Neural cell (in vitro differentiated cells): ENCODE results near the gene BPGM.

Source experiments
- EP300 ChIP-seq: fragments of 450-650 bp; conservative IDR thresholded peaks from 2 replicates; pipeline ENCODE4 v1.6.1; 2014; ENCODE audit warnings: antibody characterized with exemption, mild to moderate bottlenecking, moderate library complexity; ENCODE audit not compliant: poor library complexity, severe bottlenecking
- EZH2 ChIP-seq: fragments of 200-600, 300-800 bp; shearing (Covaris generic), sonication (generic); IDR thresholded peaks from 2 replicates; pipeline ENCODE4 v1.6.1; 2014; ENCODE audit warnings: antibody characterized with exemption, low read length, borderline replicate concordance, mild to moderate bottlenecking; ENCODE audit not compliant: insufficient read depth, poor library complexity, severe bottlenecking
- POLR2AphosphoS5 ChIP-seq: IDR thresholded peaks from 2 replicates; pipeline ENCODE4 v1.6.1; 2012
- REST ChIP-seq: IDR thresholded peaks from 2 replicates; pipeline ENCODE4 v1.6.1; 2012; ENCODE audit warnings: borderline replicate concordance
- TAF1 ChIP-seq: IDR thresholded peaks from 2 replicates; pipeline ENCODE4 v1.6.1; 2012; ENCODE audit warnings: low read depth
- TF ChIP-seq, protein P1 (sequence below): fragments of 450-650 bp; IDR thresholded peaks from 2 replicates; pipeline ENCODE4 v1.5.1; 2014; ENCODE audit warnings: antibody characterized with exemption, mild to moderate bottlenecking, moderate library complexity; ENCODE audit not compliant: poor library complexity, severe bottlenecking

DNA sequence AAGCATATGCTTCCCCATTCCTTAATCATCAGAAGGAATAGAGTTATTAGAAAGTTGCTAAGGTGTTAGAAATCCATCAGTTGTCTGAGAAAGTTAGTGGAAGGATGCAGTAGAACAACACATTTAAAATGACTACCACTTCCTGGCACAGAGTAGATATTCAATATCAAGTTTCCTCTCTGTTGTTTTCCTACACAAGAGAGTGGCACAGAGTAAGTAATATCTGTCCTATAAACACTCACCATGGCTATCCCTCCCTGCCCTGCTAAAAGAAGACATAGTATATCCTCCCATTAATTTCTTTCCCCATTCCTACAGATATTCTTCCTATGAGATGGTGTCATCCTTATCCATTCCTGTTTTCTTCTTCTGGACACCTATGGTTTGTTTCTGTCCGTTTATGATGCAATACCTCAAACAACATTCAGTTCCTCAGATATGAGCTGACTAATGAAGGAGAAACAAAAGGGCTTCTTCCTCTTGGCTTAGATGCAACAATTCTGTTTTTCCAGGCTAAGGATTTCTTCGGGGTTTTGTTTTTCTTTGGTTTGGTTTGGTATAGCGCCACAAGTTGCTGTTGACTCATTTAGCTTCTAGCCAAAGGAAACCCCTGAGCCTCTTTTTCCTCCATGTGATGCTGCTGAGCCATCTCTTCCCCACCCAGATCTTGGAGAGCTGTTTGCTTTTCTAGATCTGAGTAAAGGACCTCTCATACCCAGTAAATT is 32.9 kb upstream of the BPGM start:
- TF ChIP-seq EZH2 (no peak), POLR2AphosphoS5 (no peak), REST (no peak), TAF1 (no peak), EP300 (no peak)
- TF ChIP-seq, protein P1, sequence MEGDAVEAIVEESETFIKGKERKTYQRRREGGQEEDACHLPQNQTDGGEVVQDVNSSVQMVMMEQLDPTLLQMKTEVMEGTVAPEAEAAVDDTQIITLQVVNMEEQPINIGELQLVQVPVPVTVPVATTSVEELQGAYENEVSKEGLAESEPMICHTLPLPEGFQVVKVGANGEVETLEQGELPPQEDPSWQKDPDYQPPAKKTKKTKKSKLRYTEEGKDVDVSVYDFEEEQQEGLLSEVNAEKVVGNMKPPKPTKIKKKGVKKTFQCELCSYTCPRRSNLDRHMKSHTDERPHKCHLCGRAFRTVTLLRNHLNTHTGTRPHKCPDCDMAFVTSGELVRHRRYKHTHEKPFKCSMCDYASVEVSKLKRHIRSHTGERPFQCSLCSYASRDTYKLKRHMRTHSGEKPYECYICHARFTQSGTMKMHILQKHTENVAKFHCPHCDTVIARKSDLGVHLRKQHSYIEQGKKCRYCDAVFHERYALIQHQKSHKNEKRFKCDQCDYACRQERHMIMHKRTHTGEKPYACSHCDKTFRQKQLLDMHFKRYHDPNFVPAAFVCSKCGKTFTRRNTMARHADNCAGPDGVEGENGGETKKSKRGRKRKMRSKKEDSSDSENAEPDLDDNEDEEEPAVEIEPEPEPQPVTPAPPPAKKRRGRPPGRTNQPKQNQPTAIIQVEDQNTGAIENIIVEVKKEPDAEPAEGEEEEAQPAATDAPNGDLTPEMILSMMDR, result no peak
